B cell (primary cell): Measurements from ENCODE around the gene CEP164. TPM values are rescaled to one million over a fixed set of nuclear protein-coding genes. Genes with fewer than 3 reads are reported as not detected.

Source experiments
- ATAC-seq: fragments of 200-7000 bp; cut with Tn5 transposase; one replicate; pipeline ENCODE4 v1.10.0; 2021; ENCODE audit warnings: low read depth, mild to moderate bottlenecking, moderate number of reproducible peaks, moderate library complexity
- CTCF ChIA-PET: fragments of 350-600 bp; sonication (Branson Sonifier 250); formaldehyde crosslinking; loops from one replicate; lab custom pipeline; 2021; ENCODE audit warnings: antibody characterized with exemption, inconsistent platforms; lab: Charles Lee
- POLR2A ChIA-PET: fragments of 350-600 bp; sonication (Branson Sonifier 250); formaldehyde crosslinking; loops from one replicate; lab custom pipeline; 2021; ENCODE audit warnings: antibody characterized with exemption; lab: Charles Lee
- DNase-seq: peaks from one replicate; pipeline ENCODE4 v3.0.0; 2013
- H2AFZ ChIP-seq: 2 replicates; pipeline ENCODE4 v1.6.1; 2012; ENCODE audit warnings: mild to moderate bottlenecking, low read depth, low read length; ENCODE audit not compliant: insufficient read depth, poor library complexity, severe bottlenecking
- H3K27ac ChIP-seq, 2 donors: 1 replicate in 1 of 2; 2 replicates in 1 of 2; pipeline ENCODE4 v1.5.1; 2012 to 2013; ENCODE audit warnings: low read length in 2 of 2, mild to moderate bottlenecking in 2 of 2, moderate library complexity in 1 of 2
- H3K27me3 ChIP-seq, 4 experiments: fragments of 200-600 bp in 1 of 4; sonication (generic) in 1 of 4; replicated peaks in 1 of 4; 1 replicate in 2 of 4; 2 replicates in 2 of 4; pipeline versions ENCODE4 v1.6.1 to v1.7.0; 2013 to 2016; ENCODE audit warnings: low read length in 3 of 4, mild to moderate bottlenecking in 2 of 4, mixed read lengths in 1 of 4, moderate library complexity in 1 of 4; ENCODE audit not compliant: insufficient read depth in 4 of 4, control insufficient read depth in 3 of 4; ENCODE audit errors: control extremely low read depth in 1 of 4
- H3K36me3 ChIP-seq, 2 experiments: replicated peaks in 1 of 2; 1 replicate in 1 of 2; 2 replicates in 1 of 2; pipeline versions ENCODE4 v1.6.1 to v1.7.1; 2013; ENCODE audit warnings: low read length in 1 of 2; ENCODE audit not compliant: insufficient read depth in 2 of 2, control insufficient read depth in 1 of 2; ENCODE audit errors: control extremely low read depth in 1 of 2, extremely low read depth in 1 of 2
- H3K4me1 ChIP-seq, 2 donors: fragments of 200-600 bp in 1 of 2; sonication (generic) in 1 of 2; 1 replicate in 1 of 2; 2 replicates in 1 of 2; pipeline versions ENCODE4 v1.5.1 to v1.6.1; 2013 to 2017; ENCODE audit warnings: low read length in 2 of 2; ENCODE audit not compliant: control insufficient read depth in 2 of 2, insufficient read depth in 2 of 2
- H3K4me2 ChIP-seq: replicated peaks from 2 replicates; pipeline ENCODE3; 2012; ENCODE audit warnings: mild to moderate bottlenecking, low read depth, low read length; ENCODE audit not compliant: poor library complexity, severe bottlenecking
- H3K4me3 ChIP-seq, 5 experiments: fragments of 200-600 bp in 1 of 5; sonication (generic) in 1 of 5; 1 replicate in 3 of 5; 2 replicates in 2 of 5; pipeline versions ENCODE4 v1.5.1 to v1.7.0; 2011 to 2016; ENCODE audit warnings: low read length in 4 of 5, mild to moderate bottlenecking in 4 of 5, low read depth in 2 of 5, control low read depth in 1 of 5, moderate library complexity in 1 of 5; ENCODE audit not compliant: insufficient read depth in 1 of 5; ENCODE audit errors: control extremely low read depth in 1 of 5, extremely low read depth in 1 of 5
- H3K79me2 ChIP-seq: fragments of 200-600 bp; sonication (generic); one replicate; pipeline ENCODE4 v1.6.0; 2016; ENCODE audit warnings: low read length; ENCODE audit not compliant: control insufficient read depth, insufficient read depth
- H3K9ac ChIP-seq: fragments of 200-600 bp; sonication (generic); 2 replicates; pipeline ENCODE4 v1.6.1; 2017; ENCODE audit warnings: mild to moderate bottlenecking, low read length, moderate library complexity
- H3K9me3 ChIP-seq, 3 donors: one replicate each; pipeline versions ENCODE4 v1.6.1 to v1.7.1; 2013; ENCODE audit warnings: low read length in 2 of 3; ENCODE audit not compliant: control insufficient read depth in 2 of 3, insufficient read depth in 1 of 3; ENCODE audit errors: control extremely low read depth in 1 of 3
- H4K20me1 ChIP-seq: 2 replicates; pipeline ENCODE4 v1.6.0; 2012; ENCODE audit warnings: mild to moderate bottlenecking, low read length; ENCODE audit not compliant: insufficient read depth, control insufficient read depth, poor library complexity, severe bottlenecking
- H3K27ac Mint-ChIP-seq: one replicate; pipeline ENCODE4 v1.8.0; 2021; ENCODE audit warnings: mixed read lengths
- H3K27me3 Mint-ChIP-seq: one replicate; pipeline ENCODE4 v1.8.0; 2021; ENCODE audit warnings: mixed read lengths
- H3K4me1 Mint-ChIP-seq: one replicate; pipeline ENCODE4 v1.8.0; 2021; ENCODE audit warnings: mixed read lengths
- H3K4me3 Mint-ChIP-seq: one replicate; pipeline ENCODE4 v1.8.0; 2021; ENCODE audit warnings: mixed read lengths
- H3K9me3 Mint-ChIP-seq: one replicate; pipeline ENCODE4 v1.8.0; 2022; ENCODE audit warnings: mixed read lengths; ENCODE audit not compliant: insufficient read depth
- CTCF ChIP-seq: fragments of 200-600 bp; IDR thresholded peaks from one replicate; pipeline ENCODE4 v1.8.0; 2022; ENCODE audit warnings: antibody characterized with exemption, mild to moderate bottlenecking
- EZH2 ChIP-seq: IDR thresholded peaks from 2 replicates; pipeline ENCODE4 v1.6.1; 2012; ENCODE audit warnings: borderline replicate concordance, low read depth, mild to moderate bottlenecking, moderate library complexity, low read length; ENCODE audit not compliant: insufficient read depth, poor library complexity, severe bottlenecking
- WGBS: methylation state at CpG from one replicate; pipeline ENCODE4 v1.1.5; 2013; ENCODE audit warnings: missing lambda C conversion rate; ENCODE audit not compliant: insufficient coverage; 5-methylcytosine and 5-hydroxymethylcytosine counted together
- intact Hi-C: fragments of 100-400 bp; cut with micrococcal nuclease; formaldehyde crosslinking; loops from one replicate; pipeline ENCODE4 v1.10.0; 2022
- polyA plus RNA-seq: library from polyadenylated mRNA; depleted of rRNA; stranded (reverse); fragments of >200 nt; gene quantifications from 2 replicates; pipeline ENCODE4 v1.2.3, GENCODE V29; 2012
- total RNA-seq, 2 donors: library from RNA; stranded (reverse); fragments of 120-200 nt in 1 of 2; gene quantifications; 1 replicate in 1 of 2; 2 replicates in 1 of 2; pipeline versions ENCODE4 v1.2.3 to v1.2.4, GENCODE V29; 2013 to 2022

The CEP164 gene
- total and polyA plus RNA-seq, 2 donors (not counting 1 experiment from before 2014, with no cell fraction given), result 31.5 to 54.8 TPM

- H3K4me3 ChIP-seq, result no peak overlapping the region
- no peak overlapping the region for H3K27ac ChIP-seq
- H3K79me2 ChIP-seq, result no peaks in the 10 kb centered on the region
- H3K4me2 ChIP-seq, result no peak overlapping the region
- H3K4me1 Mint-ChIP-seq, result peaks cover 8% of the 10 kb centered on the region
- peaks cover 0 to 8% of the 10 kb centered on the region in 2 donors for H3K4me1 ChIP-seq
- no peak overlapping the region for H3K9ac ChIP-seq
- peak overlapping the region; percentile 37 for H3K27ac Mint-ChIP-seq
- no peak overlapping the region for H3K4me3 Mint-ChIP-seq
- TF ChIP-seq EZH2, result no peak
- no peak for TF ChIP-seq CTCF
- no peak for DNase-seq
- H3K36me3 ChIP-seq, result no peaks in the 10 kb centered on the region
- intact Hi-C loops, result loop anchor here (2.0 kb wide), 1 partner anchor 391 kb away; no protein-coding TSS in a partner anchor
- peaks cover 0 to 13% (median 0%) of the 10 kb centered on the region in 4 experiments for H3K27me3 ChIP-seq
- no peak overlapping the region for H2AFZ ChIP-seq
- CTCF ChIA-PET, result interaction anchor here (0.6 to 3.8 kb wide), 23 partner anchors 9 to 1289 kb away, joined by 3 to 54 read pairs (median 4); no protein-coding TSS in a partner anchor
- H4K20me1 ChIP-seq, result no peaks in the 10 kb centered on the region
- no peaks in the 10 kb centered on the region for H3K9me3 Mint-ChIP-seq
- no peak for ATAC-seq
- POLR2A ChIA-PET, result interaction anchor here (0.6 to 0.7 kb wide), 2 partner anchors 628 to 949 kb away, joined by 3 read pairs; no protein-coding TSS in a partner anchor
- H3K9me3 ChIP-seq, result no peaks in the 10 kb centered on the region
- WGBS, result 54% methylated on average over 11 of the region's 13 CpGs
- H3K27me3 Mint-ChIP-seq, result peaks cover 5% of the 10 kb centered on the region
Observed at GRCh38 chr11:117425679-117426296, 98.1 kb downstream of the CEP164 start.

GRCh38 chr11:117426297-117426685, 98.6 kb downstream of the CEP164 start:
- CTCF ChIA-PET, result interaction anchor here (0.6 to 3.8 kb wide), 23 partner anchors 10 to 1289 kb away, joined by 3 to 54 read pairs (median 4); no protein-coding TSS in a partner anchor
- peak overlapping the region; percentile 37 for H3K27ac Mint-ChIP-seq
- H3K27ac ChIP-seq, result no peak overlapping the region
- H3K4me3 ChIP-seq, result no peak overlapping the region
- ATAC-seq (peak; percentile 49), DNase-seq (peak; percentile 65)
- H3K9ac ChIP-seq, result no peak overlapping the region
- 6% methylated on average over 12 of the region's 17 CpGs for WGBS
- H3K4me2 ChIP-seq, result peak overlapping the region; percentile 41
- no peaks in the 10 kb centered on the region for H3K9me3 Mint-ChIP-seq
- no peaks in the 10 kb centered on the region for H3K79me2 ChIP-seq
- H3K4me1 ChIP-seq, result peaks cover 0 to 8% of the 10 kb centered on the region in 2 donors
- peaks cover 0 to 13% (median 0%) of the 10 kb centered on the region in 4 experiments for H3K27me3 ChIP-seq
- no peaks in the 10 kb centered on the region for H3K9me3 ChIP-seq
- peaks cover 8% of the 10 kb centered on the region for H3K4me1 Mint-ChIP-seq
- H3K36me3 ChIP-seq, result no peaks in the 10 kb centered on the region
- POLR2A ChIA-PET, result interaction anchor here (0.5 to 0.7 kb wide), 2 partner anchors 99 to 627 kb away, joined by 3 to 11 read pairs; partner anchors contain the start of gene CEP164
- peak overlapping the region; percentile 36 for H2AFZ ChIP-seq
- TF ChIP-seq EZH2, result no peak
- TF ChIP-seq CTCF, result peak; percentile 97
- no peaks in the 10 kb centered on the region for H4K20me1 ChIP-seq
- intact Hi-C loops, result loop anchor here (2.0 kb wide), 1 partner anchor 391 kb away; no protein-coding TSS in a partner anchor
- H3K4me3 Mint-ChIP-seq, result no peak overlapping the region
- peaks cover 5% of the 10 kb centered on the region for H3K27me3 Mint-ChIP-seq
